Endothelial cell of umbilical vein (primary cell): Measurements from ENCODE around the gene HDAC11. TPM values are rescaled to one million over a fixed set of nuclear protein-coding genes. Genes with fewer than 3 reads are reported as not detected.
"Not testable (repeated sequence)": the region's sequence is repeated elsewhere in the genome, so short reads cannot be mapped to it uniquely, and the experiment has no call there.

Experiments
- BruUV-seq: library from RNA; stranded (reverse); fragments of 400-500 nt; replicated peaks from 2 replicates; lab custom pipeline; 2021; lab: Mats Ljungman, UMichigan
- CTCF ChIA-PET: fragments of 300-600, 350-600 bp; sonication (Branson Sonifier 250); formaldehyde crosslinking; loops from one replicate; lab custom pipeline; 2021; ENCODE audit warnings: antibody characterized with exemption, inconsistent platforms; lab: Charles Lee
- POLR2A ChIA-PET: fragments of 300-600, 350-600 bp; sonication (Branson Sonifier 250); formaldehyde crosslinking; loops from one replicate; lab custom pipeline; 2021; ENCODE audit warnings: antibody characterized with exemption, inconsistent platforms; lab: Charles Lee
- DNase-seq: peaks from one replicate; pipeline ENCODE4 v3.0.0-alpha.2; 2011; ENCODE audit warnings: low read depth, low spot score
- FAIRE-seq: peaks from 2 replicates; lab custom pipeline; 2011; peaks lifted over from hg19 to GRCh38; lab: Jason Lieb, UNC
- H2AFZ ChIP-seq: 2 replicates; pipeline ENCODE4 v1.6.0; 2012; ENCODE audit warnings: low read depth, low read length, control low read depth, inconsistent platforms
- H3K27ac ChIP-seq: 2 replicates; pipeline ENCODE4 v1.5.1; 2011; ENCODE audit warnings: low read depth, mild to moderate bottlenecking, control low read depth, low read length, moderate library complexity; ENCODE audit not compliant: insufficient read depth
- H3K27me3 ChIP-seq, 2 experiments: 2 replicates each; pipeline versions ENCODE4 v1.6.0 to v1.6.1; 2011; ENCODE audit warnings: low read length in 2 of 2, mixed read lengths in 1 of 2; ENCODE audit not compliant: control insufficient read depth in 2 of 2, insufficient read depth in 2 of 2
- H3K36me3 ChIP-seq, 2 experiments: 2 replicates in 1 of 2; 3 replicates in 1 of 2; pipeline ENCODE4 v1.5.1; 2011; ENCODE audit warnings: low read length in 2 of 2, mild to moderate bottlenecking in 1 of 2, moderate library complexity in 1 of 2; ENCODE audit not compliant: control insufficient read depth in 2 of 2, insufficient read depth in 2 of 2; ENCODE audit errors: extremely low read depth in 1 of 2
- H3K4me1 ChIP-seq: 3 replicates; pipeline ENCODE4 v1.5.1; 2011; ENCODE audit warnings: mild to moderate bottlenecking, low read length; ENCODE audit not compliant: control insufficient read depth, insufficient read depth; ENCODE audit errors: extremely low read depth
- H3K4me2 ChIP-seq: 2 replicates; pipeline ENCODE4 v1.6.1; 2011; ENCODE audit warnings: low read length, control low read depth, mixed read lengths; ENCODE audit not compliant: insufficient read depth
- H3K4me3 ChIP-seq, 3 experiments: fragments of 200-600 bp in 1 of 3; sonication (generic), shearing (Covaris generic) in 1 of 3; replicated peaks in 1 of 3; 2 replicates each; pipeline ENCODE4 v1.5.1; 2011 to 2016; ENCODE audit warnings: control low read depth in 3 of 3, low read length in 3 of 3, mild to moderate bottlenecking in 2 of 3, inconsistent platforms in 1 of 3, low read depth in 1 of 3, moderate library complexity in 1 of 3; ENCODE audit not compliant: insufficient read depth in 1 of 3
- H3K79me2 ChIP-seq: 2 replicates; pipeline ENCODE4 v1.6.0; 2012; ENCODE audit warnings: low read length, inconsistent platforms; ENCODE audit not compliant: control insufficient read depth, insufficient read depth
- H3K9ac ChIP-seq: replicated peaks from 2 replicates; pipeline ENCODE3; 2011; ENCODE audit warnings: low read length, control low read depth; ENCODE audit not compliant: insufficient read depth; ENCODE audit errors: extremely low read depth
- H3K9me1 ChIP-seq: replicated peaks from 3 replicates; pipeline ENCODE4 v1.6.0; 2011; ENCODE audit warnings: mild to moderate bottlenecking, low read length; ENCODE audit not compliant: control insufficient read depth, insufficient read depth; ENCODE audit errors: extremely low read depth
- H3K9me3 ChIP-seq: replicated peaks from 2 replicates; pipeline ENCODE4 v1.5.1; 2012; ENCODE audit warnings: low read length, inconsistent platforms; ENCODE audit not compliant: control insufficient read depth, insufficient read depth
- H4K20me1 ChIP-seq: replicated peaks from 2 replicates; pipeline ENCODE3; 2011; ENCODE audit warnings: mild to moderate bottlenecking, low read length; ENCODE audit not compliant: control insufficient read depth, insufficient read depth; ENCODE audit errors: extremely low read depth
- CTCF ChIP-seq, 2 donors: IDR thresholded peaks; 1 replicate in 1 of 2; 2 replicates in 1 of 2; pipeline ENCODE4 v1.5.1; 2011; ENCODE audit warnings: low read length in 2 of 2, mild to moderate bottlenecking in 2 of 2, moderate library complexity in 2 of 2, control low read depth in 1 of 2, inconsistent platforms in 1 of 2, low read depth in 1 of 2; ENCODE audit not compliant: insufficient read depth in 1 of 2; ENCODE audit errors: extremely low read depth in 1 of 2
- EZH2 ChIP-seq: IDR thresholded peaks from 2 replicates; pipeline ENCODE4 v1.6.1; 2012; ENCODE audit warnings: borderline replicate concordance, low read depth, mild to moderate bottlenecking, moderate library complexity, low read length, inconsistent platforms; ENCODE audit not compliant: severe bottlenecking
- FOS ChIP-seq: IDR thresholded peaks from 2 replicates; pipeline ENCODE4 v1.6.1; 2011; ENCODE audit warnings: mild to moderate bottlenecking, low read length, moderate library complexity, borderline replicate concordance; ENCODE audit not compliant: insufficient read depth
- GATA2 ChIP-seq: IDR thresholded peaks from 2 replicates; pipeline ENCODE4 v1.7.0; 2011; ENCODE audit warnings: low read depth, mild to moderate bottlenecking, moderate library complexity, mixed read lengths, low read length; ENCODE audit not compliant: insufficient read length, insufficient read depth
- JUN ChIP-seq: IDR thresholded peaks from 2 replicates; pipeline ENCODE4 v1.6.1; 2011; ENCODE audit warnings: borderline replicate concordance, low read depth; ENCODE audit not compliant: insufficient read length, insufficient read depth
- MAX ChIP-seq: IDR thresholded peaks from 2 replicates; pipeline ENCODE4 v1.6.1; 2011; ENCODE audit not compliant: insufficient read depth, insufficient read length
- MYC ChIP-seq: IDR thresholded peaks from one replicate; pipeline ENCODE4 v1.6.1; 2011; ENCODE audit warnings: mild to moderate bottlenecking, low read depth, low read length
- POLR2A ChIP-seq: IDR thresholded peaks from 2 replicates; pipeline ENCODE4 v1.6.1; 2012; ENCODE audit warnings: low read depth, mild to moderate bottlenecking, control low read depth, low read length
- POLR2AphosphoS5 ChIP-seq: IDR thresholded peaks from 2 replicates; pipeline ENCODE4 v1.6.1; 2012; ENCODE audit warnings: low read depth, mild to moderate bottlenecking, control low read depth, low read length, moderate library complexity; ENCODE audit not compliant: insufficient read depth
- dilution Hi-C: fragments of 300-500 bp; cut with MboI; formaldehyde crosslinking; loops from one replicate; pipeline ENCODE4 v1.15.0; 2019; ENCODE audit warnings: low sequenced_read_pairs; ENCODE audit not compliant: extremely low pct_ligation_motif_present
- intact Hi-C: fragments of 100-400 bp; cut with micrococcal nuclease; formaldehyde crosslinking; loops from one replicate; pipeline ENCODE4 v1.10.0; 2022
- polyA plus RNA-seq, 4 experiments: library from polyadenylated mRNA; depleted of rRNA in 3 of 4; stranded (reverse) in 3 of 4; unstranded in 1 of 4; fragments of >200 nt; gene quantifications; 2 replicates each; pipeline versions ENCODE4 v1.2.1 to v1.2.3, GENCODE V29; 2011 to 2012; ENCODE audit warnings: missing spikeins in 1 of 4
- total RNA-seq: library from RNA; stranded (reverse); gene quantifications from 2 replicates; pipeline ENCODE4 v1.2.3, GENCODE V29; 2021

Gene HDAC11
- total and polyA plus RNA-seq, 2 donors (not counting 3 experiments of a cell fraction or from before 2014, with no cell fraction given), result 6.8 to 8.8 TPM

GRCh38 chr3:13498354-13499060 lies 18.4 kb downstream of the HDAC11 start:
- Histone ChIP-seq H3K4me2 (no peak overlapping the region), H4K20me1 (no peaks in the 10 kb centered on the region), H3K9me1 (no peaks in the 10 kb centered on the region), H3K4me3 (no peak overlapping the region), H3K79me2 (no peaks in the 10 kb centered on the region), H3K9me3 (no peaks in the 10 kb centered on the region), H3K27me3 (no peaks in the 10 kb centered on the region), H3K9ac (no peak overlapping the region), H3K36me3 (no peaks in the 10 kb centered on the region), H2AFZ (no peak overlapping the region), H3K27ac (no peak overlapping the region), H3K4me1 (no peaks in the 10 kb centered on the region)
- FAIRE-seq (no peak), DNase-seq (no peak)
- dilution Hi-C loops, result no loop called here
- ChIA-PET POLR2A (no interaction called here), CTCF (interaction anchor here (0.8 to 10.7 kb wide), 8 partner anchors 9 to 159 kb away, joined by 3 to 746 read pairs (median 4); no protein-coding TSS in a partner anchor)
- TF ChIP-seq JUN (no peak), CTCF (IDR thresholded peaks at IDR 0.05; ENCODE audit: extremely low read depth in 1 of 2, insufficient read depth in 1 of 2, low read depth in 1 of 2, low read length in 2 of 2) (no peak), POLR2A (no peak), POLR2AphosphoS5 (no peak), FOS (no peak), GATA2 (no peak), MAX (no peak), MYC (no peak), EZH2 (no peak)
- intact Hi-C loops, result no loop called here
- no TSS peak for BruUV-seq

GRCh38 chr3:13499246-13499645 lies 19.1 kb downstream of the HDAC11 start:
- H4K20me1 ChIP-seq, H3K4me1 ChIP-seq, POLR2A ChIA-PET, DNase-seq, BruUV-seq, H3K9me3 ChIP-seq, H3K4me2 ChIP-seq, H3K36me3 ChIP-seq, H3K9me1 ChIP-seq, H3K79me2 ChIP-seq, H3K27ac ChIP-seq, H3K4me3 ChIP-seq, H3K27me3 ChIP-seq, intact Hi-C loops, H3K9ac ChIP-seq, H2AFZ ChIP-seq, dilution Hi-C loops, FAIRE-seq: not testable (repeated sequence)
- CTCF ChIA-PET, result interaction anchor here (0.6 to 10.7 kb wide), 7 partner anchors 8 to 159 kb away, joined by 3 to 746 read pairs (median 4); no protein-coding TSS in a partner anchor
